Inflammatory macrophage treated with lipopolysaccharide for 1 hour (primary cell): ENCODE results near the gene SLC46A1.

Experiments used
- DNase-seq, 2 donors: peaks; one replicate each; pipeline ENCODE4 v3.0.0-alpha.2; 2020 to 2022

Gene SLC46A1

GRCh38 chr17:28348979-28349378, 57.0 kb downstream of the SLC46A1 start:
- no peak for DNase-seq

GRCh38 chr17:28347261-28347891, 58.6 kb downstream of the SLC46A1 start:
- no peak for DNase-seq

- no peak for DNase-seq
These were observed 59.2 kb downstream of the SLC46A1 start for GRCh38 chr17:28346746-28347246.

GRCh38 chr17:28346199-28346580, 59.8 kb downstream of the SLC46A1 start:
- DNase-seq = no peak

- no peak for DNase-seq
These were observed 60.4 kb downstream of the SLC46A1 start for GRCh38 chr17:28345419-28346198.
